ENCODE results near the gene MGST1. TPM values are rescaled to one million over a fixed set of nuclear protein-coding genes. Genes with fewer than 3 reads are reported as not detected.

MGST1 gene
- total and polyA plus RNA-seq, 12 donors: 197 to 6,375 (median 824) TPM

DNA sequence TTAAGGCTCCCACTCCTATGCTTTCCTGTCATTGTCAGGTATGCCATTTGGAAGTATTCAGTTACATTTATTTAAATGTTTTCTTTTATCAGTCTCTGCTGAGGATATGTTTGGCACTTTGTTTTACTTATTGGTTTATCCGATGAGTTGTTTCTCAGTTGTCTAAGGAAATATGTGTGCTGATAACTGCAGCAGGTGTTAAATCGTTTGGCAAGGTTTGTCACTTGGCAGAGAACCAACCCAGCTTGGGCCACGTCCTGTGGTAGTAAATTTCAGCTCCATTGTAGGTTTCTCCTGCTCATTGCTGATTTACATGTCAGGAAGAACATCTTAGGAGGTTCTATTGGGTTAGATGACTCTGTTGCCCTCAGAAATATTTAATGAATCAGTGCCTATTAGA, 22.0 kb upstream of the MGST1 start:
- no peak for TF ChIP-seq POLR2A (IDR thresholded peaks at IDR 0.05)
- TF ChIP-seq, protein P1, sequence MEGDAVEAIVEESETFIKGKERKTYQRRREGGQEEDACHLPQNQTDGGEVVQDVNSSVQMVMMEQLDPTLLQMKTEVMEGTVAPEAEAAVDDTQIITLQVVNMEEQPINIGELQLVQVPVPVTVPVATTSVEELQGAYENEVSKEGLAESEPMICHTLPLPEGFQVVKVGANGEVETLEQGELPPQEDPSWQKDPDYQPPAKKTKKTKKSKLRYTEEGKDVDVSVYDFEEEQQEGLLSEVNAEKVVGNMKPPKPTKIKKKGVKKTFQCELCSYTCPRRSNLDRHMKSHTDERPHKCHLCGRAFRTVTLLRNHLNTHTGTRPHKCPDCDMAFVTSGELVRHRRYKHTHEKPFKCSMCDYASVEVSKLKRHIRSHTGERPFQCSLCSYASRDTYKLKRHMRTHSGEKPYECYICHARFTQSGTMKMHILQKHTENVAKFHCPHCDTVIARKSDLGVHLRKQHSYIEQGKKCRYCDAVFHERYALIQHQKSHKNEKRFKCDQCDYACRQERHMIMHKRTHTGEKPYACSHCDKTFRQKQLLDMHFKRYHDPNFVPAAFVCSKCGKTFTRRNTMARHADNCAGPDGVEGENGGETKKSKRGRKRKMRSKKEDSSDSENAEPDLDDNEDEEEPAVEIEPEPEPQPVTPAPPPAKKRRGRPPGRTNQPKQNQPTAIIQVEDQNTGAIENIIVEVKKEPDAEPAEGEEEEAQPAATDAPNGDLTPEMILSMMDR (IDR thresholded peaks at IDR 0.05): no peak
- 29 to 45% (median 35%) methylated on average over 3 of the region's 3 CpGs for WGBS, 4 donors
- Histone ChIP-seq H3K4me1 (replicated peaks in 1 of 2) (no peaks in the 10 kb centered on the region), H3K9me3 (replicated peaks in 1 of 3) (no peaks in the 10 kb centered on the region), H3K4me3 (no peak overlapping the region), H3K27ac (no peak overlapping the region), H3K27me3 (no peaks in the 10 kb centered on the region), H3K36me3 (replicated peaks in 1 of 2) (no peaks in the 10 kb centered on the region)
- intact Hi-C loops (cut with DNase I): no loop called here
- no peak for DNase-seq

DNA sequence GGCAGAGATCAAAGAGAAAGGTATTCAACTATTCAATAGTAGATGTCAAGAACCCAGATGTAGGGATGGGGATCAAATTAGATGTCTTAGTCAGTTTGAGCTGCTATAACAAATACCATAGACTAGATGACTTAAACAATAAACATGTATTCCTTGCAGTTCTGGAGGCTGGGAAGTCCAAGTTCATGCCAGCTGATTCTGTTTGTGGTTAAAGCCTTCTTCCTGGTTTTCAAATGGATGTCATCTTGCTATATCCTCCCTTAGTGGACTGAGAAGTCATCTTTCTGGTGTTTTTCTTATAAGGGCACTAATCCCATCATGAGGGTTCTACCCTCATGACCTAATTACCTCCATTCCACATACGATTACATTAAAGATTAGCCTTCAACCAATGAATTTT, 19.5 kb upstream of the MGST1 start:
- H3K27me3 ChIP-seq: no peaks in the 10 kb centered on the region
- no peaks in the 10 kb centered on the region for H3K9me3 ChIP-seq (replicated peaks in 1 of 3)
- H3K27ac ChIP-seq: no peak overlapping the region
- DNase-seq: no peak
- no peaks in the 10 kb centered on the region for H3K4me1 ChIP-seq (replicated peaks in 1 of 2)
- TF ChIP-seq POLR2A (IDR thresholded peaks at IDR 0.05): no peak
- TF ChIP-seq, protein P1 (IDR thresholded peaks at IDR 0.05): no peak
- no peak overlapping the region for H3K4me3 ChIP-seq
- 67 to 100% (median 92%) methylated on average over 1 of the region's 1 CpG for WGBS, 4 donors
- intact Hi-C loops (cut with DNase I): no loop called here
- no peaks in the 10 kb centered on the region for H3K36me3 ChIP-seq (replicated peaks in 1 of 2)

DNA sequence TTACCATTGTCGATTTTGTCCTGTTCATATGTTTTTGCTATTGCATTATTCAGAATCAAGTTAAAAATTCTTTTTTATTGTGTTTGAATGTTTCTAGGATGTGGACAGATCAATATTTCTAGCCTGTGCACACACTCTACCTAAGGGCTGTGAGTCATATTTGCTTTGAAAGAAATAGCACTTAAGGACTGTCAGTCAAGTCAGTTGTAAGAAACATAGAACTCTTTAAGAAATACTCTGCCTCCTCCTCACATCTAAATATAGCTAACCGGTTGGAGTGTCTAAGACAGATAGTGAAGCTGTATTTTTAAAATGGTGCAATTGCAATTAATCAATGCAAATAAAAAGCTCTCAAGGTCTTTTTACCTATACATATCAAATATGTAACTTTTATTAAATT, 17.9 kb upstream of the MGST1 start:
- DNase-seq: no peak
- Histone ChIP-seq H3K27ac (no peak overlapping the region), H3K4me1 (replicated peaks in 1 of 2) (no peaks in the 10 kb centered on the region), H3K27me3 (no peaks in the 10 kb centered on the region), H3K36me3 (replicated peaks in 1 of 2) (no peaks in the 10 kb centered on the region), H3K4me3 (no peak overlapping the region), H3K9me3 (replicated peaks in 1 of 3) (no peaks in the 10 kb centered on the region)
- TF ChIP-seq, protein P1 (IDR thresholded peaks at IDR 0.05): no peak
- no peak for TF ChIP-seq POLR2A (IDR thresholded peaks at IDR 0.05)
- intact Hi-C loops (cut with DNase I): no loop called here
- 64 to 78% (median 74%) methylated on average over 2 of the region's 2 CpGs for WGBS, 4 donors

DNA sequence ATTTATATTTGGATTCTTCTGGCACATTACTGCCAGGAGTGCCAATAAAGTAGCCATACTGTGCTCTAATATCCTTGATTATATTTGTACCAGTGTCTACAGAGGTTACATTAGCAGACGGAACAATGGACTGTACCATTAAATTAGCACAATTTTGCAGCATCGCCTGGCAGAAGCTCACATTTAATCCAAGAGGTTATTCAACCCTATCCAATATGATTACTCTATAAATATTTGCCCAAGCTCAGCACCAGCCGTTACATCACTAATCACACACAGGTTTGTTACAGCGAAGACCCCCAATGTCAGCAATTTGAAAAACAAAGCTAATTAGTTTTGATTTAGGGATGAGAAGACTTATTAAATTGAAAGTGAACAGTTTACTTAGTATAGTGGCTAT, 16.9 kb upstream of the MGST1 start:
- no peak overlapping the region for H3K27ac ChIP-seq
- DNase-seq: no peak
- intact Hi-C loops (cut with DNase I): no loop called here
- H3K27me3 ChIP-seq: no peaks in the 10 kb centered on the region
- H3K36me3 ChIP-seq (replicated peaks in 1 of 2): no peaks in the 10 kb centered on the region
- H3K9me3 ChIP-seq (replicated peaks in 1 of 3): no peaks in the 10 kb centered on the region
- TF ChIP-seq, protein P1 (IDR thresholded peaks at IDR 0.05): no peak
- no peak for TF ChIP-seq POLR2A (IDR thresholded peaks at IDR 0.05)
- no peak overlapping the region for H3K4me3 ChIP-seq
- H3K4me1 ChIP-seq (replicated peaks in 1 of 2): no peaks in the 10 kb centered on the region
- WGBS, 4 donors: 81 to 91% (median 88%) methylated on average over 4 of the region's 4 CpGs

Measured in adrenal gland (tissue), 12 donors.